GM12891 (cell line): ENCODE data around the gene ADTRP.

Source experiments
- DNase-seq: peaks from one replicate; pipeline ENCODE4 v3.0.0; 2011; ENCODE audit warnings: low spot score; ENCODE audit not compliant: insufficient read length
- FAIRE-seq: peaks from 2 replicates; lab custom pipeline; 2011; peaks lifted over from hg19 to GRCh38; lab: Jason Lieb, UNC
- PAX5 ChIP-seq: IDR thresholded peaks from 2 replicates; pipeline ENCODE4 v1.6.1; 2011; ENCODE audit warnings: low read length, moderate library complexity, mild to moderate bottlenecking; ENCODE audit not compliant: insufficient read depth, severe bottlenecking
- POLR2A ChIP-seq: IDR thresholded peaks from 2 replicates; pipeline ENCODE4 v1.6.1; 2011; ENCODE audit warnings: low read depth, low read length, control low read depth
- POLR2AphosphoS5 ChIP-seq: IDR thresholded peaks from 2 replicates; pipeline ENCODE4 v1.6.1; 2011; ENCODE audit warnings: low read depth, low read length, control low read depth
- POU2F2 ChIP-seq: IDR thresholded peaks from 2 replicates; pipeline ENCODE4 v1.6.1; 2011; ENCODE audit warnings: low read depth, mild to moderate bottlenecking, control low read depth, low read length, moderate library complexity
- SPI1 ChIP-seq: IDR thresholded peaks from 2 replicates; pipeline ENCODE4 v1.6.1; 2011; ENCODE audit warnings: low read depth, low read length, control low read depth
- TAF1 ChIP-seq: IDR thresholded peaks from 2 replicates; pipeline ENCODE4 v1.6.1; 2011; ENCODE audit warnings: low read depth, low read length, control low read depth

The ADTRP gene

DNA sequence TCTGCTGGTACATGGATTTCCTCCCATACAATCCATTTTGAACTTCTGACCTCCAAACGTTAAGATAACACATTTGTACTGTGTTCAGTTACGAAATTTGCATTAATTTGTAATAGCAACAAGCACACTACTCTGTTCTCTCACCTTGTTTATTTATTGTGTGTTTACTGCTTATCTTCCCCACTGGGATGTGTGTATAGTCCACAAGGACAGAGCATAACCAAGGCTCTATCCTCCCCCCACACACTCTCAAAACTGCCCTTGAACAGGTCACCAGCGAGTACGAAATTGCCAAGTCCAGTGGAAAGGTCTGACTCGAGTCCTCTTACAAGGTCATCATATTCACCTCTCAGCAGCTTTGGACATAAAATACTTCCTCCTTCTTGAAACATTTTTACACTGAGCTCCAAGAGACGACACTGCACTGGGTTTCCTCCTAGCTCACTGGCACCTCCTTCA, 18.6 kb downstream of the ADTRP start:
- no peak for TF ChIP-seq PAX5
- TF ChIP-seq POLR2AphosphoS5: no peak
- no peak for TF ChIP-seq POU2F2
- TF ChIP-seq POLR2A: no peak
- no peak for TF ChIP-seq SPI1
- TF ChIP-seq TAF1: no peak
- no peak for DNase-seq

GRCh38 chr6:11758878-11759277, 19.7 kb downstream of the ADTRP start:
- no peak for TF ChIP-seq SPI1
- TF ChIP-seq POLR2A: no peak
- no peak for TF ChIP-seq TAF1
- no peak for TF ChIP-seq POU2F2
- TF ChIP-seq PAX5: no peak
- no peak for TF ChIP-seq POLR2AphosphoS5
- no peak for FAIRE-seq
- DNase-seq: no peak

More for the DNA sequence above, 18.6 kb downstream of the ADTRP start:
- FAIRE-seq: no peak

- FAIRE-seq: no peak
These were observed 21.9 kb downstream of the ADTRP start for GRCh38 chr6:11756726-11757125.

GRCh38 chr6:11756292-11756691, 22.3 kb downstream of the ADTRP start:
- TF ChIP-seq POU2F2: no peak
- TF ChIP-seq SPI1: no peak
- no peak for TF ChIP-seq TAF1
- TF ChIP-seq POLR2AphosphoS5: no peak
- FAIRE-seq: no peak

More at GRCh38 chr6:11756726-11757125, 21.9 kb downstream of the ADTRP start:
- no peak for TF ChIP-seq POLR2AphosphoS5
- no peak for TF ChIP-seq TAF1
- no peak for TF ChIP-seq POU2F2
- TF ChIP-seq PAX5: no peak
- no peak for TF ChIP-seq POLR2A
- TF ChIP-seq SPI1: no peak
- no peak for DNase-seq

DNA sequence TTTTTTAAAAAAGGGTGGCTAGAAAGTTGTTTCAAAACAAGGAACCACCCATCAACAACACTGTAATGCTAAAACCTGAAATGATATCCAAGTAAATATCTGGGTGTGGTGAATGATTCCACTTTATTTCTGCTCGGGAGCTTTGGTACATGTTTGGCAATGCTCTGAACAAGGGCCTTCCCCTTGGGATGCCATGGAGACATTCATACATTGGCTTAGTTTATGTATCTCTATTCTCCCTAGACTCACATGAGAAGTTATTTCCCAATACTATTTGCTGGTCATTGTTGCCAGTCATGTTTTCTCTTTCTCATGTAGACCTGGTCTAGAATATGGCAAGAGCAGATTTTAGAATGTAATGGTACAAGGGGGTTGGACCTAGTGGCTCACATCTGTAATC, 22.9 kb downstream of the ADTRP start:
- FAIRE-seq: no peak
- TF ChIP-seq POU2F2 (no peak), PAX5 (no peak), TAF1 (no peak), POLR2A (no peak), POLR2AphosphoS5 (no peak), SPI1 (no peak)

More at GRCh38 chr6:11756292-11756691, 22.3 kb downstream of the ADTRP start:
- DNase-seq: no peak

DNA sequence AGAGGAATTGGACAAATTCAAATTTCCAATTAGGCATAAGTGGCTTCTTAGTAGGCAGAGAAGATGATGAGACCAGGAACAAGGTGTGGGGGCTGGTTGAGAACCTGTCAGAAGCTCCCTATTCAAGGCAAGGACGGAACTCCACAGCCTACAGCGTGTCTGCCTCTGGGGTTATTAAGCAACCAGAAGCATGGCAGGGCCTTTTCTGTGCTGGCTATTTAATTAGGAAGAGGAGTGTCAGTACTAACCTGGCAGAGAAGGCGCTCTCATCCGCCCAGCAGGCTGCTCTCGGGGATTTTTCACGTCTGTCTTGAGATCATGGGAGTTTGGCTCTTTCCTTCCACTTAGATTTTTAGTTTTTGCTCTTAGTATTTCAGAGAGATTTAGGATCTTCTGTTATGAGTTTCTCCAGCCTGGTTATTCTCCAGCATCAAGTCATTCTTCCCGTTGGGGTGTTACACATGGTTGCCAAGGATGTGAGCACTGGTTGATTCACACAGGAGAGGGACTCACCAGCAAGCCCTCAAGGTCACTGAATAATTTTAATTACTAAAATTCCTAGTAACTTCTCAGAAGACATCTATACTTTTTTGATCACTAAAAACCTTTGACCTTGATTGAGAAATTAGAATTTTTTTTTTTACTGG, 23.9 kb downstream of the ADTRP start:
- TF ChIP-seq PAX5: no peak
- no peak for TF ChIP-seq TAF1
- no peak for TF ChIP-seq POLR2A
- no peak for TF ChIP-seq POLR2AphosphoS5
- TF ChIP-seq SPI1: no peak
- TF ChIP-seq POU2F2: no peak
- FAIRE-seq: no peak
- no peak for DNase-seq

More for the DNA sequence above, 22.9 kb downstream of the ADTRP start:
- DNase-seq: no peak

DNA sequence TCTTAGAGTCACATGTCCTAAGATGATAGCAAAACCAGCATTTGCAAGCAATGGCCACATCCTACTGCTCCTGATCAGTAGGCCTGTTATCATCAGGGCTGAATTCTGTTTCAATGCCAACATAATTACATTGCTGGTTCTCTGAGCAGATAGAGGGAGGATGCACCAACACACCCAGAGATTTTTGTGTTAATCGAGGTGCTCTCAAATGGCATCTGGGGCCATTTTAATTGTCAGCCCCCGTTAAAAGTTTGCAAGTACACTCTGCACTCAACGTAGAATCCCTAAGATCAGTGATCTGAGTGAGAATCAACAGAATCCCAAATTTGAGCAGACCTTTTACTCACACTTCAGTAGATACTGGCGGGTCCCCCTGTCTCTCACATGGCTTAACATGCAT, 24.8 kb downstream of the ADTRP start:
- TF ChIP-seq POLR2A: no peak
- TF ChIP-seq SPI1: no peak
- no peak for TF ChIP-seq TAF1
- TF ChIP-seq POU2F2: no peak
- no peak for TF ChIP-seq POLR2AphosphoS5
- TF ChIP-seq PAX5: no peak
- DNase-seq (no peak), FAIRE-seq (no peak)

- TF ChIP-seq POU2F2 (no peak), TAF1 (no peak), POLR2AphosphoS5 (no peak), POLR2A (no peak), SPI1 (no peak), PAX5 (no peak)
- DNase-seq: no peak
- no peak for FAIRE-seq
These were observed 26.2 kb downstream of the ADTRP start for GRCh38 chr6:11752360-11752759.

- TF ChIP-seq POU2F2 (no peak), PAX5 (no peak), POLR2A (no peak), POLR2AphosphoS5 (no peak), TAF1 (no peak), SPI1 (no peak)
- no peak for FAIRE-seq
These were observed 27.9 kb downstream of the ADTRP start for GRCh38 chr6:11750682-11751081.

DNA sequence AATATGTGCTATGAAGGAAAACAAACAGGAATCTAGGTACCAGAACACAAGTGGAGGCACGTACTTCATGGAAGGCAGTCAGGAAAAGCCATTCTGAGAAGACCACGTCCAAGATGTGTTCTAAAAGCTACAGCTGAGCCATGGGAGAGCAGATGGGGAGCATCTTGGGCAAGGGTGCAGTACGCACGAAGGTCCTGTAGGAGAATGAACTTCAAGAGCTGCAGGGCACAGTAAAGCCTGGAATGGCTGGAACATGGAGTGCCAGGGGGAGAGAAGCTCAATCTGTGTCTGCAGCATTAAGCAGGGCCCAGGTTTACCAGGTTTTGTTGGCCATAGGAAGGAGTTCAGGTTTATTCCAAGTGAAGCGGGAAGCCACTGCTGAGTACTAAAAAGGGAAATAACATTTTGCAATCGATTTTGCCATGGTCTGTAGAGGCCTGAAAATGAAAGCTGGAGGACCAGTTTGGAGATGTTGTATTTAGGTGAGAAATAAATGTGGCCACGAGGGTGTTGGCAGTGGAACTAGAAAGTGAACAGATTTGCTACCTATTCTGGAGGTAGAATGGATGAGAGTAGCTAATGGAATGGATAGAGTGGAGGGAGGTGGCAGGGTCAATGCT, 29.9 kb downstream of the ADTRP start:
- FAIRE-seq (no peak), DNase-seq (no peak)
- TF ChIP-seq TAF1: no peak
- TF ChIP-seq POU2F2: no peak
- TF ChIP-seq SPI1: no peak
- no peak for TF ChIP-seq POLR2A
- no peak for TF ChIP-seq PAX5
- no peak for TF ChIP-seq POLR2AphosphoS5

More at GRCh38 chr6:11750682-11751081, 27.9 kb downstream of the ADTRP start:
- DNase-seq: no peak
